Natural killer cell (primary cell): Measurements from ENCODE around the gene CDSN. TPM values are rescaled to one million over a fixed set of nuclear protein-coding genes. Genes with fewer than 3 reads are reported as not detected.

Experiments used
- ATAC-seq, 3 donors: fragments of 150-1000 bp in 2 of 3; fragments of 200-7000 bp in 1 of 3; cut with Tn5 transposase; 1 replicate in 1 of 3; 2 replicates in 2 of 3; pipeline ENCODE4 v1.10.0; 2021; ENCODE audit warnings: mild to moderate bottlenecking in 2 of 3, moderate library complexity in 2 of 3
- DNase-seq, 2 donors: peaks; one replicate each; pipeline versions ENCODE4 v3.0.0 to v3.0.0-alpha.2; 2013 to 2021; ENCODE audit warnings: mixed read lengths in 1 of 2
- H3K27ac ChIP-seq: one replicate; pipeline ENCODE4 v1.5.1; 2013; ENCODE audit warnings: mild to moderate bottlenecking, low read length
- H3K27me3 ChIP-seq: one replicate; pipeline ENCODE4 v1.6.1; 2013; ENCODE audit warnings: low read length; ENCODE audit not compliant: control insufficient read depth, insufficient read depth
- H3K36me3 ChIP-seq: one replicate; pipeline ENCODE4 v1.6.1; 2013; ENCODE audit warnings: low read length; ENCODE audit not compliant: control insufficient read depth, insufficient read depth
- H3K4me1 ChIP-seq: one replicate; pipeline ENCODE4 v1.6.1; 2013; ENCODE audit warnings: low read length; ENCODE audit not compliant: control insufficient read depth, insufficient read depth
- H3K4me3 ChIP-seq: one replicate; pipeline ENCODE4 v1.5.1; 2013; ENCODE audit warnings: low read length
- H3K9me3 ChIP-seq: one replicate; pipeline ENCODE4 v1.6.1; 2013; ENCODE audit warnings: low read length; ENCODE audit not compliant: control insufficient read depth, insufficient read depth
- H3K27ac Mint-ChIP-seq, 2 donors: one replicate each; pipeline ENCODE4 v1.8.0; 2022; ENCODE audit warnings: mild to moderate bottlenecking in 2 of 2, mixed read lengths in 2 of 2, moderate library complexity in 1 of 2
- H3K27me3 Mint-ChIP-seq, 2 donors: one replicate each; pipeline ENCODE4 v1.8.0; 2022; ENCODE audit warnings: low read depth in 2 of 2, mixed read lengths in 2 of 2
- H3K36me3 Mint-ChIP-seq: one replicate; pipeline ENCODE4 v1.8.0; 2022; ENCODE audit warnings: mixed read lengths
- H3K4me1 Mint-ChIP-seq, 2 donors: one replicate each; pipeline ENCODE4 v1.8.0; 2022; ENCODE audit warnings: mixed read lengths in 2 of 2
- H3K4me3 Mint-ChIP-seq: one replicate; pipeline ENCODE4 v1.8.0; 2022; ENCODE audit warnings: mild to moderate bottlenecking, moderate library complexity, mixed read lengths
- H3K9me3 Mint-ChIP-seq, 2 donors: one replicate each; pipeline ENCODE4 v1.8.0; 2022; ENCODE audit warnings: mixed read lengths in 2 of 2
- WGBS: methylation state at CpG from one replicate; pipeline ENCODE4 v1.1.7; 2013; ENCODE audit warnings: missing lambda C conversion rate; ENCODE audit not compliant: insufficient coverage; 5-methylcytosine and 5-hydroxymethylcytosine counted together
- intact Hi-C: fragments of 100-400 bp; cut with micrococcal nuclease; formaldehyde crosslinking; loops from one replicate; pipeline ENCODE4 v1.14.2; 2022
- total RNA-seq, 4 donors: library from RNA; stranded (reverse); fragments of 120-200 nt in 1 of 4; gene quantifications; one replicate each; pipeline versions ENCODE4 v1.2.3 to v1.2.4, GENCODE V29; 2013 to 2022
- TF ChIP-seq, protein P1 (sequence below): fragments of 200-600 bp; IDR thresholded peaks from one replicate; pipeline ENCODE4 v1.8.0; 2022; ENCODE audit warnings: antibody characterized with exemption

CDSN gene
- total RNA-seq, 3 donors from 2014 or later (not counting 1 experiment from before 2014, with no cell fraction given) = not detected

DNA sequence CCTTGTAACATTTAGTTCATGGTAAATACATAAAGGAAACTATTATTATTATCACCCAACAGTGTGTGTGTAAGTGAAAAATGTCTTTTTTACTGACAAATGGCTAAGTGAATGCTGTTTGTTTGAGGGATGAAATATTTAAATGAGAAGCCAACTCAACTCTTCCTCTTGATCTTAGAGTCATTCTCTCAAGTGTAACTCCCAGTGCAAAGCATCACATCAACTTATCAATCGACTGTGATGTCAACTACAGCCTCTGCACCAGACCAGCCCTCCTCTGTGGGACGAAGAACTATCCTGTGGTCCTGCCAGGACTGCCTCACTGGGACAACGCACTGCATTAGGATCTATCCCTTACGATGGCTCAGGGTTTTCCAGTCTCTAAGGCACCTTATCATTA is 13.2 kb downstream of the CDSN start:
- TF ChIP-seq, protein P1, sequence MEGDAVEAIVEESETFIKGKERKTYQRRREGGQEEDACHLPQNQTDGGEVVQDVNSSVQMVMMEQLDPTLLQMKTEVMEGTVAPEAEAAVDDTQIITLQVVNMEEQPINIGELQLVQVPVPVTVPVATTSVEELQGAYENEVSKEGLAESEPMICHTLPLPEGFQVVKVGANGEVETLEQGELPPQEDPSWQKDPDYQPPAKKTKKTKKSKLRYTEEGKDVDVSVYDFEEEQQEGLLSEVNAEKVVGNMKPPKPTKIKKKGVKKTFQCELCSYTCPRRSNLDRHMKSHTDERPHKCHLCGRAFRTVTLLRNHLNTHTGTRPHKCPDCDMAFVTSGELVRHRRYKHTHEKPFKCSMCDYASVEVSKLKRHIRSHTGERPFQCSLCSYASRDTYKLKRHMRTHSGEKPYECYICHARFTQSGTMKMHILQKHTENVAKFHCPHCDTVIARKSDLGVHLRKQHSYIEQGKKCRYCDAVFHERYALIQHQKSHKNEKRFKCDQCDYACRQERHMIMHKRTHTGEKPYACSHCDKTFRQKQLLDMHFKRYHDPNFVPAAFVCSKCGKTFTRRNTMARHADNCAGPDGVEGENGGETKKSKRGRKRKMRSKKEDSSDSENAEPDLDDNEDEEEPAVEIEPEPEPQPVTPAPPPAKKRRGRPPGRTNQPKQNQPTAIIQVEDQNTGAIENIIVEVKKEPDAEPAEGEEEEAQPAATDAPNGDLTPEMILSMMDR = no peak
- H3K9me3 Mint-ChIP-seq = no peaks in the 10 kb centered on the region
- Histone ChIP-seq H3K27me3 (no peaks in the 10 kb centered on the region), H3K4me1 (no peaks in the 10 kb centered on the region), H3K9me3 (no peaks in the 10 kb centered on the region), H3K27ac (no peak overlapping the region), H3K36me3 (no peaks in the 10 kb centered on the region), H3K4me3 (no peak overlapping the region)
- H3K4me3 Mint-ChIP-seq = no peak overlapping the region
- DNase-seq = no peak
- no peaks in the 10 kb centered on the region for H3K4me1 Mint-ChIP-seq
- H3K36me3 Mint-ChIP-seq = no peaks in the 10 kb centered on the region
- H3K27me3 Mint-ChIP-seq = peaks cover 10 to 13% of the 10 kb centered on the region in 2 donors
- 87% methylated on average over 3 of the region's 4 CpGs for WGBS
- no peak for ATAC-seq
- H3K27ac Mint-ChIP-seq = no peak overlapping the region
- intact Hi-C loops = no loop called here

DNA sequence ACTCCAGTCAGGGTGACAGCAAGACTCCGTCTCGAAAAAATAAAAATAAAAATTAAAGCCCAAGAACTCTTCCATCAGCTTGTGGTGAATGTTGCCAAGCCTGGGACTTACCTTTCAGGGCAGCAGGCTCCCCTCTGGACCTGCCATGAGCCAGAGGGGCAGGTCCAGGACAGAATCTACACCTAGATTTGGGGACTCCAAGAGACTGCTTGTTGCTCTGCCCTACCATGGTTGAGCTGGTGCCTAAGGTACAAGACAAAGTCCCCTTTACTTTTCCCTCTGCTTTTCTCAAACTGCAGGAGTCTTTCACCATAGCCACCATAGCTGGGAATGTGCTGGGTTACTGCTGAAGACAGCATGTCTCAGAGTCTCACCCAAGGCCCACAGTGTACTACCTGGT is 17.1 kb downstream of the CDSN start:
- intact Hi-C loops = no loop called here
- H3K4me1 ChIP-seq = no peaks in the 10 kb centered on the region
- H3K27me3 ChIP-seq = no peaks in the 10 kb centered on the region
- no peaks in the 10 kb centered on the region for H3K9me3 ChIP-seq
- WGBS = 93% methylated on average over 2 of the region's 2 CpGs
- no peaks in the 10 kb centered on the region for H3K9me3 Mint-ChIP-seq
- H3K27ac Mint-ChIP-seq = no peak overlapping the region
- no peaks in the 10 kb centered on the region for H3K36me3 Mint-ChIP-seq
- TF ChIP-seq, protein P1 = no peak
- H3K27ac ChIP-seq = no peak overlapping the region
- no peak overlapping the region for H3K4me3 Mint-ChIP-seq
- H3K4me3 ChIP-seq = no peak overlapping the region
- no peak for DNase-seq
- no peaks in the 10 kb centered on the region for H3K4me1 Mint-ChIP-seq
- peaks cover 0 to 3% of the 10 kb centered on the region in 2 donors for H3K27me3 Mint-ChIP-seq
- H3K36me3 ChIP-seq = no peaks in the 10 kb centered on the region
- no peak for ATAC-seq

DNA sequence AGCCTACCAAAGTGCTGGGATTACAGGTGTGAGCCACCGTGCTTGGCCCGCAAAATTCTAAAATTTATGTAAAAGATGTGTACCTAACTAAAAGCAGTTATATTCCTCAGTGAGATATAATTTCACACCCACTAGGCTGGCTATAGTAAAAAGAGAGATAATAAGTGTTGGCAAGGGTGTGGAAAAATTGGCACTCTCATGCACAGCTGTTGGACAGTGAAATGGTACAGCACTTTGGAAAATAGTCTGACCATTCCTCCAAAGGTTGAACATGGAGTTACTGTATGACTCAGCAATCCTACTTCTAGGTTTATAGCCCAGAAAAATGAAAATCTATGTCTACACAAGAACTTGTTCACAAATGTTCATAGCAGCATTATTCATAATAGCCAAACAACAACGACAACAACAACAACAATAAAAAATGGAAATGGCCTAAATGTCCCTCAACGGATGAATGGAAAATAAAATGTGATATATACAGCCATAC is 21.8 kb downstream of the CDSN start:
- Mint-ChIP-seq H3K9me3 (no peaks in the 10 kb centered on the region), H3K36me3 (no peaks in the 10 kb centered on the region), H3K27ac (no peak overlapping the region), H3K4me1 (peaks cover 13 to 16% of the 10 kb centered on the region in 2 donors), H3K27me3 (peaks cover 0 to 8% of the 10 kb centered on the region in 2 donors), H3K4me3 (no peak overlapping the region)
- H3K27ac ChIP-seq = no peak overlapping the region
- ATAC-seq = no peak
- no peaks in the 10 kb centered on the region for H3K27me3 ChIP-seq
- H3K4me3 ChIP-seq = no peak overlapping the region
- TF ChIP-seq, protein P1 = no peak
- intact Hi-C loops = no loop called here
- no peaks in the 10 kb centered on the region for H3K9me3 ChIP-seq
- 94% methylated on average over 2 of the region's 4 CpGs for WGBS
- no peak for DNase-seq
- peaks cover 14% of the 10 kb centered on the region for H3K4me1 ChIP-seq
- H3K36me3 ChIP-seq = no peaks in the 10 kb centered on the region

DNA sequence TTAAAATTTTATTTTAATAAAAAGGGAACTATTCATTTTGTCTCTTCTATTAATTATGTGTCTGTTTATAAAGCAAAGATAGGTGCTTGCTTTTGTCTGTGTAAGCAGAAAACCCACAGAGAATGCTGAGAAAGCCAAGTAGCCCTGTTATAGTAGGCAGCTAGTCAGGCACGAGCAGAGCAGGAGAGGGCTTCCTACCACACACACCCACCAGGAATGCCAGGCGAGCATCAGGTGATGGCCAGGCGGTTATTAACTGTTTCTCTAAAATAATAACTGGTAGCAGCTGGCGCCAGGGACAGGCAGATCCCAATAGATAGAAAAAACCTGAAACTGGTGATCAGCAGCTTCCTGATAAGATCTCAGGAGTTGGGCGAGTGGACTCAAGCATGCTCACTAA is 23.6 kb downstream of the CDSN start:
- H3K27ac Mint-ChIP-seq = no peak overlapping the region
- no peak overlapping the region for H3K4me3 Mint-ChIP-seq
- intact Hi-C loops = no loop called here
- no peaks in the 10 kb centered on the region for H3K36me3 ChIP-seq
- H3K9me3 ChIP-seq = no peaks in the 10 kb centered on the region
- TF ChIP-seq, protein P1 = no peak
- H3K36me3 Mint-ChIP-seq = no peaks in the 10 kb centered on the region
- no peaks in the 10 kb centered on the region for H3K27me3 ChIP-seq
- no peak overlapping the region for H3K4me3 ChIP-seq
- no peaks in the 10 kb centered on the region for H3K9me3 Mint-ChIP-seq
- H3K4me1 ChIP-seq = peaks cover 14% of the 10 kb centered on the region
- 69% methylated on average over 4 of the region's 5 CpGs for WGBS
- H3K4me1 Mint-ChIP-seq = peaks cover 13 to 16% of the 10 kb centered on the region in 2 donors
- H3K27ac ChIP-seq = no peak overlapping the region
- peaks cover 0 to 8% of the 10 kb centered on the region in 2 donors for H3K27me3 Mint-ChIP-seq
- DNase-seq = no peak
- no peak for ATAC-seq
